Measurements from ENCODE around the gene GPR108. TPM values are rescaled to one million over a fixed set of nuclear protein-coding genes. Genes with fewer than 3 reads are reported as not detected.

GPR108 gene
- total RNA-seq, 3 donors from 2014 or later (not counting 1 experiment from before 2014, with no cell fraction given), result 66.1 to 78.0 (median 76.9) TPM

DNA sequence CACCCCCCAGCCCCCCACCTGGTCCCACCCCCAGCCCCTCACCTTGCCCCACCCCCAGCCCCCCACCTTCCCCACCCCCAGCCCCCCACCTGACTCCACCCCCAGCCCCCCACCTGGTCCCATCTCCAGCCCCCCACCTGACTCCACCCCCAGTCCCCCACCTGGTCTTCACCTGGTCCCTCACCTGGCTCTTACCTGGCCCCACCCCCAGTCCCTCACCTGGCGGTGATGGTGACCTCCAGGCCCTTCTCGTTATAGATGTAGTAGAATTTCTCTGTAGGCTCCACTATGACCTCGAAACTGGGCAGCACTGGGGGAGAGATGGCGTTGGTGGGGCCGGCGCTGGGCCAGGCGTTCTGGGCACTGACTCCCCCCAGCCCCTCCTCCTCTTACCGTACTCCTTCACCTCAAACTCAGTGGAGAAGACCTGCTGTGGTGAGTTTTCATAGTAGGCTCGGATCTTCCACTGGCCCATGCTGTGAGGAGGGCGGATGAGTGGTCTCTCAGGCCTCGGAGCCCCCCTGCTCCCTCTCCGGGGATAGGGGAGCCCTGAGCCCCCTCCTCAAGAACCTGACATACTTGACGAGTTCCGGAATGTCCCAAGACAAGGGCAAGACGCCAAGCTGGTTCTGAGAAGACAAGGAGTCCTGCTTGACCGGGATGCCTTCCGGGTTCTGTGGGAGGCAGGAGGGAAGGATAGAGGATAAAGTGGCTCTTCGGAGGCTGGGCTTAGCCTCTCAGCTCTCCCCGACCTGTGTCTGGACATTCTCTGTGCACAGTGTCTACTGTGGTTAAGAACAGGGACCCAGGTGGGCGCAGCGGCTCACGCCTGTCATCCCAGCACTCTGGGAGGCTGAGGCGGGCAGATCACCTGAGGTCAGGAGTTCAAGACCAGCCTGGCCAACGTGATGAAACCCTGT, 23.3 kb downstream of the GPR108 start:
- TF ChIP-seq, protein P1, sequence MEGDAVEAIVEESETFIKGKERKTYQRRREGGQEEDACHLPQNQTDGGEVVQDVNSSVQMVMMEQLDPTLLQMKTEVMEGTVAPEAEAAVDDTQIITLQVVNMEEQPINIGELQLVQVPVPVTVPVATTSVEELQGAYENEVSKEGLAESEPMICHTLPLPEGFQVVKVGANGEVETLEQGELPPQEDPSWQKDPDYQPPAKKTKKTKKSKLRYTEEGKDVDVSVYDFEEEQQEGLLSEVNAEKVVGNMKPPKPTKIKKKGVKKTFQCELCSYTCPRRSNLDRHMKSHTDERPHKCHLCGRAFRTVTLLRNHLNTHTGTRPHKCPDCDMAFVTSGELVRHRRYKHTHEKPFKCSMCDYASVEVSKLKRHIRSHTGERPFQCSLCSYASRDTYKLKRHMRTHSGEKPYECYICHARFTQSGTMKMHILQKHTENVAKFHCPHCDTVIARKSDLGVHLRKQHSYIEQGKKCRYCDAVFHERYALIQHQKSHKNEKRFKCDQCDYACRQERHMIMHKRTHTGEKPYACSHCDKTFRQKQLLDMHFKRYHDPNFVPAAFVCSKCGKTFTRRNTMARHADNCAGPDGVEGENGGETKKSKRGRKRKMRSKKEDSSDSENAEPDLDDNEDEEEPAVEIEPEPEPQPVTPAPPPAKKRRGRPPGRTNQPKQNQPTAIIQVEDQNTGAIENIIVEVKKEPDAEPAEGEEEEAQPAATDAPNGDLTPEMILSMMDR (IDR thresholded peaks at IDR 0.05), result no peak
- intact Hi-C loops (cut with micrococcal nuclease), result no loop called here
- H3K9me3 Mint-ChIP-seq, result no peaks in the 10 kb centered on the region
- H3K27ac ChIP-seq (ENCODE audit: low read length), result no peak overlapping the region
- no peak overlapping the region for H3K27ac Mint-ChIP-seq
- no peaks in the 10 kb centered on the region for H3K36me3 Mint-ChIP-seq
- WGBS (ENCODE audit: insufficient coverage), result 81% methylated on average over 21 of the region's 24 CpGs
- H3K4me3 Mint-ChIP-seq, result no peak overlapping the region
- peaks cover 12 to 23% of the 10 kb centered on the region in 2 donors for H3K4me1 Mint-ChIP-seq
- ATAC-seq (no peak), DNase-seq (no peak)
- H3K4me1 ChIP-seq (ENCODE audit: control insufficient read depth, insufficient read depth, low read length), result peaks cover 8% of the 10 kb centered on the region
- peaks cover 21 to 27% of the 10 kb centered on the region in 2 donors for H3K27me3 Mint-ChIP-seq (ENCODE audit: low read depth in 2 of 2)
- H3K27me3 ChIP-seq (ENCODE audit: control insufficient read depth, insufficient read depth, low read length), result peaks cover 3% of the 10 kb centered on the region
- no peak overlapping the region for H3K4me3 ChIP-seq (ENCODE audit: low read length)
- no peaks in the 10 kb centered on the region for H3K36me3 ChIP-seq (ENCODE audit: control insufficient read depth, insufficient read depth, low read length)
- H3K9me3 ChIP-seq (ENCODE audit: control insufficient read depth, insufficient read depth, low read length), result no peaks in the 10 kb centered on the region

DNA sequence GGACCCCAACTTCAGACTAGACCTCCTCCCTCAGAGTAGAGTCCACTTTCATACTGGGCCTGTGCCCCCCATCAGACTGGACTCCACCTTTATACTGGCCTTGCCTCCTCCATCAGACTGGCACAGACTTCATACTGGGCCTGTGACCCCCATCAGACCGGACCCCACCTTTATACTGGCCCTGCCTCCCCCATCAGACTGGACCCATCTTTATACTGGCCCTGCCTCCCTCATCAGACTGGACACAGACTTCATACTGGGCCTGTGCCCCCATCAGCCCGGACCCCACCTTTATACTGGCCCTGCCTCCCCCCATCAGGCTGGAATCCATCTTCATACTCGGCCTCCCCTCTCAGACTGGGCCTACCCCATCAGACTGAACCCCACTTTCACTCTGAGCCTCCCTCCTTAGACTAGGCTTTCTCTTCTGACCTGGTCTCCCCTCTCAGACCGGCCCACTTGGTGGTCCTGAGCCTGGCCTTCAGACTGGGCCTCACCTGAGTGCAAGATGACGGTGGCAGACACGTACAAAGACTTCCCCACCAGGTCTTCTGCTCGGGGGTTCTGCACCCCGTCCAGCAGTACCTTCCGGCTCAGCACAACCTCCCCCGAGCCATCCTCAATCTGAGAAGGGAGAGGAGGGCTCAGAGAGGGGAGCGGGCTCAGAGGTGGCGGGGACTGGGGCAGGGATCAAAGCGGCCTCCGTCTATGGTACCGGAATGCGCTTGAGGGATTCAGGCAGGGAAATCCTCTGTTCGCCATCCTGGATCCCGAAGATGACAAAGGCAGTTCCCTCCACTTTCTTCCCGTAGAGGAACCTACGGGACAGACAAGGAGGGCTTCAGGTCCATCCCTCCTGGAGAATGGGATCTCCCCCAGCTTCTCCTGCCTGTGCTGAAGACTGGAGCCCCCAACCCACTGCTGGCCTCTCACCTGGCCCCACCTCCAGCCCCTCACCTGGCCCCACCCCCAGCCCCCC, 24.4 kb downstream of the GPR108 start:
- H3K9me3 Mint-ChIP-seq, result no peaks in the 10 kb centered on the region
- no peak overlapping the region for H3K27ac Mint-ChIP-seq
- peaks cover 27 to 28% of the 10 kb centered on the region in 2 donors for H3K27me3 Mint-ChIP-seq (ENCODE audit: low read depth in 2 of 2)
- intact Hi-C loops (cut with micrococcal nuclease), result no loop called here
- no peak for DNase-seq
- WGBS (ENCODE audit: insufficient coverage), result 94% methylated on average over 20 of the region's 20 CpGs
- H3K4me1 ChIP-seq (ENCODE audit: control insufficient read depth, insufficient read depth, low read length), result peaks cover 8% of the 10 kb centered on the region
- no peak for ATAC-seq
- no peak overlapping the region for H3K4me3 ChIP-seq (ENCODE audit: low read length)
- peaks cover 12 to 25% of the 10 kb centered on the region in 2 donors for H3K4me1 Mint-ChIP-seq
- no peaks in the 10 kb centered on the region for H3K36me3 ChIP-seq (ENCODE audit: control insufficient read depth, insufficient read depth, low read length)
- no peaks in the 10 kb centered on the region for H3K9me3 ChIP-seq (ENCODE audit: control insufficient read depth, insufficient read depth, low read length)
- no peaks in the 10 kb centered on the region for H3K36me3 Mint-ChIP-seq
- TF ChIP-seq, protein P1 (IDR thresholded peaks at IDR 0.05), result no peak
- H3K4me3 Mint-ChIP-seq, result no peak overlapping the region
- H3K27ac ChIP-seq (ENCODE audit: low read length), result no peak overlapping the region
- H3K27me3 ChIP-seq (ENCODE audit: control insufficient read depth, insufficient read depth, low read length), result peaks cover 3% of the 10 kb centered on the region

DNA sequence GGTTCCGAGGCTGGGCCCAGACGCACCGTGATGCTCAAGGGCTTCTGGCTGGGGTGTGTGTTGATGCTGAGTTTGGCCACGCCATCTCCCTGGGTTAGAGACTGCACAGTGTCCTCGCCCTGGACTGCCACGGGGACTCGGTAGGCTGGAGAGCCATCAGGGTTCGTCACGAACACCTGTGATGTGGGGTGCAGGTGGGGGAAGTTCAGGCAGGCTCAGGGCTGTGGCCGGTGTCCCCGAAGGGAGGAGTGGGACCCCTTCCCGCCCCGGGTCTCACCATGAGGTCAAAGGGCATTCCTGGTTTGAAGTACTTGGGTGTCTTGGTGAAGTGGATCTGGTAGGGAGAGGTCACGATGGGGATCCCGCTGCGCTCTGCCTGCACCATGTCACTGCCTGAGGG, 25.1 kb downstream of the GPR108 start:
- Histone ChIP-seq H3K9me3 (ENCODE audit: control insufficient read depth, insufficient read depth, low read length) (no peaks in the 10 kb centered on the region), H3K27ac (ENCODE audit: low read length) (no peak overlapping the region), H3K4me1 (ENCODE audit: control insufficient read depth, insufficient read depth, low read length) (peaks cover 8% of the 10 kb centered on the region), H3K27me3 (ENCODE audit: control insufficient read depth, insufficient read depth, low read length) (peaks cover 3% of the 10 kb centered on the region), H3K4me3 (ENCODE audit: low read length) (no peak overlapping the region), H3K36me3 (ENCODE audit: control insufficient read depth, insufficient read depth, low read length) (no peaks in the 10 kb centered on the region)
- Mint-ChIP-seq H3K4me3 (no peak overlapping the region), H3K4me1 (peaks cover 9 to 19% of the 10 kb centered on the region in 2 donors), H3K9me3 (no peaks in the 10 kb centered on the region), H3K27me3 (ENCODE audit: low read depth in 2 of 2) (peaks cover 26 to 27% of the 10 kb centered on the region in 2 donors), H3K27ac (no peak overlapping the region), H3K36me3 (no peaks in the 10 kb centered on the region)
- no peak for DNase-seq
- WGBS (ENCODE audit: insufficient coverage), result 93% methylated on average over 16 of the region's 16 CpGs
- TF ChIP-seq, protein P1 (IDR thresholded peaks at IDR 0.05), result no peak
- no peak for ATAC-seq
- intact Hi-C loops (cut with micrococcal nuclease), result no loop called here

All from natural killer cell (primary cell).